GM21737 (cell line): ENCODE results near the gene RAD51B.

Experiments
- ATAC-seq: cut with Tn5 transposase; IDR thresholded peaks from one replicate; pipeline ENCODE4 v1.9.1; 2021; ENCODE audit warnings: mild to moderate bottlenecking, moderate library complexity; ENCODE audit not compliant: unreplicated experiment

The RAD51B gene

GRCh38 chr14:68261092-68261842 lies 441.7 kb downstream of the RAD51B start:
- no peak for ATAC-seq

GRCh38 chr14:68262567-68262966 lies 443.0 kb downstream of the RAD51B start:
- ATAC-seq, result no peak

GRCh38 chr14:68263563-68264259 lies 444.1 kb downstream of the RAD51B start:
- no peak for ATAC-seq

GRCh38 chr14:68264260-68264569 lies 444.6 kb downstream of the RAD51B start:
- ATAC-seq, result no peak

- ATAC-seq, result no peak
Observed at GRCh38 chr14:68266998-68267397, 447.4 kb downstream of the RAD51B start.

- peak; percentile 57 for ATAC-seq
Observed at GRCh38 chr14:68268197-68268596, 448.6 kb downstream of the RAD51B start.

- peak; percentile 8 for ATAC-seq
Observed at GRCh38 chr14:68268719-68269118, 449.1 kb downstream of the RAD51B start.

- ATAC-seq, result no peak
Observed at GRCh38 chr14:68269136-68269927, 449.8 kb downstream of the RAD51B start.

- ATAC-seq, result no peak
Observed at GRCh38 chr14:68270342-68270741, 450.8 kb downstream of the RAD51B start.

GRCh38 chr14:68271913-68272391 lies 452.4 kb downstream of the RAD51B start:
- ATAC-seq, result no peak

- no peak for ATAC-seq
Observed at GRCh38 chr14:68273413-68273812, 453.8 kb downstream of the RAD51B start.

- no peak for ATAC-seq
Observed at GRCh38 chr14:68274725-68275124, 455.1 kb downstream of the RAD51B start.

- no peak for ATAC-seq
Observed at GRCh38 chr14:68278576-68279436, 459.2 kb downstream of the RAD51B start.

- ATAC-seq, result no peak
Observed at GRCh38 chr14:68279437-68279720, 459.8 kb downstream of the RAD51B start.

- peak; percentile 52 for ATAC-seq
Observed at GRCh38 chr14:68279777-68280233, 460.2 kb downstream of the RAD51B start.

GRCh38 chr14:68281497-68281896 lies 461.9 kb downstream of the RAD51B start:
- ATAC-seq, result no peak

GRCh38 chr14:68282479-68283377 lies 463.1 kb downstream of the RAD51B start:
- ATAC-seq, result peak; percentile 19

GRCh38 chr14:68283378-68284123 lies 464.0 kb downstream of the RAD51B start:
- peak; percentile 38 for ATAC-seq

GRCh38 chr14:68284333-68284732 lies 464.8 kb downstream of the RAD51B start:
- no peak for ATAC-seq
